HepG2 (cell line): ENCODE data around the gene RPS5. TPM values are rescaled to one million over a fixed set of nuclear protein-coding genes. Genes with fewer than 3 reads are reported as not detected.

Source experiments
- SCMH1 ChIP-seq: sonication (generic); formaldehyde crosslinking; IDR thresholded peaks from 2 replicates; pipeline ENCODE4 v1.9.0; 2021; ENCODE audit warnings: missing genetic modification reagents, mild to moderate bottlenecking, borderline replicate concordance
- ZBTB4 ChIP-seq: sonication (generic); formaldehyde crosslinking; IDR thresholded peaks from 2 replicates; pipeline ENCODE4 v1.4.0; 2020; ENCODE audit warnings: missing genetic modification reagents, mild to moderate bottlenecking, borderline replicate concordance
- ZNF24 ChIP-seq: fragments of 450-650 bp; IDR thresholded peaks from 2 replicates; pipeline ENCODE4 v1.6.1; 2017; ENCODE audit warnings: antibody characterized with exemption, mild to moderate bottlenecking
- ZNF260 ChIP-seq: sonication (generic); formaldehyde crosslinking; IDR thresholded peaks from 2 replicates; pipeline ENCODE4 v1.4.0; 2020; ENCODE audit warnings: missing genetic modification reagents, low read depth, mild to moderate bottlenecking, borderline replicate concordance
- ZNF282 ChIP-seq: fragments of 450-650 bp; IDR thresholded peaks from 2 replicates; pipeline ENCODE4 v1.6.1; 2018; ENCODE audit not compliant: partially characterized antibody
- ZNF333 ChIP-seq: sonication (generic); formaldehyde crosslinking; IDR thresholded peaks from 2 replicates; pipeline ENCODE4 v1.4.0; 2020; ENCODE audit warnings: mild to moderate bottlenecking, missing genetic modification reagents, borderline replicate concordance
- ZNF460 ChIP-seq: sonication (generic); formaldehyde crosslinking; IDR thresholded peaks from 2 replicates; pipeline ENCODE4 v1.5.1; 2020; ENCODE audit warnings: missing genetic modification reagents, mild to moderate bottlenecking, borderline replicate concordance
- ZNF567 ChIP-seq: sonication (generic); formaldehyde crosslinking; IDR thresholded peaks from 2 replicates; pipeline ENCODE4 v1.8.1; 2023; ENCODE audit warnings: mild to moderate bottlenecking, missing genetic modification reagents, borderline replicate concordance
- ZNF674 ChIP-seq: sonication (generic); formaldehyde crosslinking; IDR thresholded peaks from 2 replicates; pipeline ENCODE4 v1.5.0; 2020; ENCODE audit warnings: low read depth, mild to moderate bottlenecking, missing genetic modification reagents
- ZNF747 ChIP-seq: sonication (generic); formaldehyde crosslinking; IDR thresholded peaks from 2 replicates; pipeline ENCODE4 v1.8.1; 2023; ENCODE audit warnings: missing genetic modification reagents, mild to moderate bottlenecking, borderline replicate concordance
- ZNF770 ChIP-seq: sonication (generic); formaldehyde crosslinking; IDR thresholded peaks from 2 replicates; pipeline ENCODE4 v1.5.0; 2020; ENCODE audit warnings: mild to moderate bottlenecking, missing genetic modification reagents
- ZSCAN31 ChIP-seq: sonication (generic); formaldehyde crosslinking; IDR thresholded peaks from 2 replicates; pipeline ENCODE4 v1.5.0; 2020; ENCODE audit warnings: low read depth, mild to moderate bottlenecking, missing genetic modification reagents
- polyA plus RNA-seq, 8 experiments: library from polyadenylated mRNA; depleted of rRNA in 3 of 8; stranded (reverse) in 7 of 8; unstranded in 1 of 8; fragments of >200 nt; fragmentation: Illumina TruSeq in 4 of 8; extraction: Trizol in 4 of 8; gene quantifications; 2 replicates each; pipeline versions ENCODE4 v1.2.1 to v1.2.3, GENCODE V29; 2011 to 2016; ENCODE audit warnings: low read depth in 4 of 8, missing spikeins in 1 of 8, mixed read lengths in 1 of 8; ENCODE audit not compliant: insufficient read depth in 1 of 8
- total RNA-seq, 5 experiments: library from RNA; depleted of rRNA; stranded (reverse); fragments of >200 nt; fragmentation: Illumina TruSeq; extraction: Trizol; gene quantifications; 2 replicates each; pipeline ENCODE4 v1.2.3, GENCODE V29; 2016; ENCODE audit warnings: low read depth in 1 of 5
- TF ChIP-seq, protein P1 (sequence below): sonication (generic); formaldehyde crosslinking; IDR thresholded peaks from 2 replicates; pipeline ENCODE4 v1.5.1; 2020; ENCODE audit warnings: mild to moderate bottlenecking, missing genetic modification reagents
- TF ChIP-seq, protein P2 (sequence below): sonication (generic); formaldehyde crosslinking; IDR thresholded peaks from 2 replicates; pipeline ENCODE4 v1.5.0; 2020; ENCODE audit warnings: missing genetic modification reagents, mild to moderate bottlenecking, borderline replicate concordance

The RPS5 gene
- total and polyA plus RNA-seq, 2 of the 13 experiments (the other 11 are each of a cell fraction or from before 2014, with no cell fraction given) = 1,544 to 4,408 TPM

DNA sequence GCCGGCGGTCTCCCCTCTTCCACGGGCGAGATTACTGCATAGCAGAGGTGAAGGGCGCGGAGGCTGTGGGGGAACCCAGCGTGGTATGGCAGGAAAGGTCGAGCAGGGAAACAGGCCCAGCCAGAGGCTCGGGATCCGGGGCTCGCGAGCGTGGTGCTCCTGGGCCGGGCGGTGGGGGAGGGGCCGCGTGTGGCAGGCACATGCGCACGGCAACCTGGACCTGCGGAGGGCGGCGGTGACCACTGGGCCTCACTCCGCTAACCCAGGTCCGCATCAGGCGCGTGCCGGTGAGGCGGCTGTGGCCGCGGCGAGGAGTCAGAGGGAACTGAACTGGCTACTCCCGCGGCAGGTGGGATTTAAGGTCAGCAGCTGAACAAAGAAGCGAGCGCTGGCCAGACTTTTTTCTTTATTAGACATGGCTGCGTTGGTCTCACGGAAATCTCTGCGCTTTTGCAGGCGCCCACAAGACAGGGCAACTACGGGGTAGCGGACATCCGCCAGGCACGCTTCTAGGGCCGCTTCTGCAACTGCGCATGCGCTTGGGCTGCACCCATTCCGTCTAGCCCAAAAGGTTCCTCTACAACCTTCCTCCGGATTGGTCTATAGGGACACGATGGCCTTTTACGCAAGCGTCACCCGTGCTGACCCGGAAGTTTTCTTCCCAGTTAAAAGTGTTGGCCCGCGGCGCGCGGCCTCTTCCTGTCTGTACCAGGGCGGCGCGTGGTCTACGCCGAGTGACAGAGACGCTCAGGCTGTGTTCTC, at the start of gene RPS5 (continued):
- no peak for TF ChIP-seq ZNF282
- TF ChIP-seq ZNF333 (CRISPR knock-in tag) = peak; percentile 85
- TF ChIP-seq ZNF674 = peak; percentile 58; the same call in 1 of the 2 replicates
- TF ChIP-seq ZNF260 (CRISPR knock-in tag) = no peak
- peak; percentile 61; the same call in 1 of the 2 replicates for TF ChIP-seq ZBTB4 (CRISPR knock-in tag)
- peak; percentile 26; the same call in 1 of the 2 replicates for TF ChIP-seq ZNF770
- TF ChIP-seq SCMH1 (CRISPR knock-in tag) = no peak
- peak; percentile 56 for TF ChIP-seq ZNF747 (CRISPR knock-in tag)
- TF ChIP-seq ZNF24 = no peak
- peak; percentile 85 for TF ChIP-seq ZNF567 (CRISPR knock-in tag)
- peak; percentile 53; the same call in 1 of the 2 replicates for TF ChIP-seq ZSCAN31 (CRISPR knock-in tag)
- TF ChIP-seq, protein P1, sequence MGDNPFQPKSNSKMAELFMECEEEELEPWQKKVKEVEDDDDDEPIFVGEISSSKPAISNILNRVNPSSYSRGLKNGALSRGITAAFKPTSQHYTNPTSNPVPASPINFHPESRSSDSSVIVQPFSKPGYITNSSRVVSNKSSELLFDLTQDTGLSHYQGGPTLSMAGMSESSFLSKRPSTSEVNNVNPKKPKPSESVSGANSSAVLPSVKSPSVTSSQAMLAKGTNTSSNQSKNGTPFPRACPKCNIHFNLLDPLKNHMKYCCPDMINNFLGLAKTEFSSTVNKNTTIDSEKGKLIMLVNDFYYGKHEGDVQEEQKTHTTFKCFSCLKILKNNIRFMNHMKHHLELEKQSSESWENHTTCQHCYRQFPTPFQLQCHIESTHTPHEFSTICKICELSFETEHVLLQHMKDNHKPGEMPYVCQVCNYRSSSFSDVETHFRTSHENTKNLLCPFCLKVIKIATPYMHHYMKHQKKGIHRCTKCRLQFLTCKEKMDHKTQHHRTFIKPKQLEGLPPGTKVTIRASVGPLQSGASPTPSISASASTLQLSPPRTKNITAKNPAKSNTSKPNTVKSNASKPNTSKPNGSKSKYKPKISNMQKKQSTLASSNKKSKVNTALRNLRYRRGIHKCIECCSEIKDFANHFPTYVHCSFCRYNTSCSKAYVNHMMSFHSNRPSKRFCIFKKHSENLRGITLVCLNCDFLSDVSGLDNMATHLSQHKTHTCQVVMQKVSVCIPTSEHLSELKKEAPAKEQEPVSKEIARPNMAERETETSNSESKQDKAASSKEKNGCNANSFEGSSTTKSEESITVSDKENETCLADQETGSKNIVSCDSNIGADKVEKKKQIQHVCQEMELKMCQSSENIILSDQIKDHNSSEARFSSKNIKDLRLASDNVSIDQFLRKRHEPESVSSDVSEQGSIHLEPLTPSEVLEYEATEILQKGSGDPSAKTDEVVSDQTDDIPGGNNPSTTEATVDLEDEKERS (CRISPR knock-in tag) = no peak; the same call in 1 of the 2 replicates
- TF ChIP-seq ZNF460 (CRISPR knock-in tag) = no peak
- TF ChIP-seq, protein P2, sequence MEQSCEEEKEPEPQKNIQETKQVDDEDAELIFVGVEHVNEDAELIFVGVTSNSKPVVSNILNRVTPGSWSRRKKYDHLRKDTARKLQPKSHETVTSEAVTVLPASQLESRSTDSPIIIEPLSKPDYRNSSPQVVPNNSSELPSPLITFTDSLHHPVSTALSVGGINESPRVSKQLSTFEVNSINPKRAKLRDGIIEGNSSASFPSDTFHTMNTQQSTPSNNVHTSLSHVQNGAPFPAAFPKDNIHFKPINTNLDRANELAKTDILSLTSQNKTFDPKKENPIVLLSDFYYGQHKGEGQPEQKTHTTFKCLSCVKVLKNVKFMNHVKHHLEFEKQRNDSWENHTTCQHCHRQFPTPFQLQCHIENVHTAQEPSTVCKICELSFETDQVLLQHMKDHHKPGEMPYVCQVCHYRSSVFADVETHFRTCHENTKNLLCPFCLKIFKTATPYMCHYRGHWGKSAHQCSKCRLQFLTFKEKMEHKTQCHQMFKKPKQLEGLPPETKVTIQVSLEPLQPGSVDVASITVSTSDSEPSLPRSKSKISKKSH (CRISPR knock-in tag) = no peak; the same call in 1 of the 2 replicates
